Coronary artery (tissue), 2 donors: Measurements from ENCODE around the gene CENPVL2.
"Not testable (repeated sequence)": the region's sequence is repeated elsewhere in the genome, so short reads cannot be mapped to it uniquely, and the experiment has no call there.

Experiments used
- DNase-seq: peaks from one replicate; pipeline ENCODE4 v3.0.0-alpha.2; 2017; ENCODE audit warnings: low spot score
- H3K27ac ChIP-seq, 2 donors: fragments of 200-600 bp; sonication (generic); one replicate each; pipeline ENCODE4 v1.5.1; 2016 to 2019
- H3K4me3 ChIP-seq: fragments of 200-600 bp; sonication (generic); 2 replicates; pipeline ENCODE4 v1.5.1; 2016; ENCODE audit warnings: mild to moderate bottlenecking, moderate library complexity
- TF ChIP-seq, protein P1 (sequence below): fragments of 200-600 bp; sonication (generic); IDR thresholded peaks from one replicate; pipeline ENCODE4 v1.5.1; 2019; ENCODE audit warnings: antibody characterized with exemption

Gene CENPVL2

DNA sequence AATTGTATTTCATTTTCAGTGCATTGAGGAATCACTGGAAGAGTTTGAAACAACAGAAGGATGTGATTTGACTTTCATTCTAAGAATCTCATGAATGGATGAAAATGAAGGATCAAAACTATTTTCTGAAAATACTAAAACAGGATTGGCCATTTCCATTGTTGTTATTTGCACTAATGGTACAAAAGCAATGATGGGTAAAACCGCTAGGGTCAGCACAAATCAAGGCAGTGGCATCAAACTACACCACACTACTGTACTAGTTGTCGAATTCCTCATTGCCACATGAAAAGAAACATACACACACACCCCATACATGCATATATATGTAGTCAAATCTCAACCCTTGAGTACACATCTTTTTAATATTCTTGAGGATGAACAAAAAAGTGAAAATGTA is 39.3 kb downstream of the CENPVL2 start:
- Histone ChIP-seq H3K27ac (no peak overlapping the region), H3K4me3 (no peak overlapping the region)
- no peak for DNase-seq
- TF ChIP-seq, protein P1, sequence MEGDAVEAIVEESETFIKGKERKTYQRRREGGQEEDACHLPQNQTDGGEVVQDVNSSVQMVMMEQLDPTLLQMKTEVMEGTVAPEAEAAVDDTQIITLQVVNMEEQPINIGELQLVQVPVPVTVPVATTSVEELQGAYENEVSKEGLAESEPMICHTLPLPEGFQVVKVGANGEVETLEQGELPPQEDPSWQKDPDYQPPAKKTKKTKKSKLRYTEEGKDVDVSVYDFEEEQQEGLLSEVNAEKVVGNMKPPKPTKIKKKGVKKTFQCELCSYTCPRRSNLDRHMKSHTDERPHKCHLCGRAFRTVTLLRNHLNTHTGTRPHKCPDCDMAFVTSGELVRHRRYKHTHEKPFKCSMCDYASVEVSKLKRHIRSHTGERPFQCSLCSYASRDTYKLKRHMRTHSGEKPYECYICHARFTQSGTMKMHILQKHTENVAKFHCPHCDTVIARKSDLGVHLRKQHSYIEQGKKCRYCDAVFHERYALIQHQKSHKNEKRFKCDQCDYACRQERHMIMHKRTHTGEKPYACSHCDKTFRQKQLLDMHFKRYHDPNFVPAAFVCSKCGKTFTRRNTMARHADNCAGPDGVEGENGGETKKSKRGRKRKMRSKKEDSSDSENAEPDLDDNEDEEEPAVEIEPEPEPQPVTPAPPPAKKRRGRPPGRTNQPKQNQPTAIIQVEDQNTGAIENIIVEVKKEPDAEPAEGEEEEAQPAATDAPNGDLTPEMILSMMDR = no peak

- TF ChIP-seq, protein P1 = no peak
- H3K4me3 ChIP-seq = no peak overlapping the region
- no peak overlapping the region for H3K27ac ChIP-seq
- DNase-seq = no peak
Observed at GRCh38 chrX:51641421-51642021, 41.1 kb downstream of the CENPVL2 start.

DNA sequence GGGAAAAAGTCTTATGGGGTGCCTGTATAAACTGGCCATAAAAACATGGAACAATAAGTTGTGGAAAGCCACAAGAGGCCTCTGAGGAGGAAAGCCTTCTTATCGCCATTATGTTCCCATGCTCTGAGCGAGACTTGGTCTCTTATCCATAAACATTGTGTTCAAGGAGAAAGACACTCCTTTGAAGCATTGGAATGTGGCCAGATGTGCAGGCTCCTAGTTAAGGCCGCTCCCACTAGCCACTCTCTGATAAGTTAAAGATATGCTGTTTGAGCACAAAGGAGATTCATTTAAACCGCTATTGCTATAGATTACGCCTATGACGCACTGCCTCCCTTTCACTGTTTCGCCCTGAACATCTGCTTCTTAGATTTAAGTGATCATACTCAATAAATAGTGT is 46.1 kb downstream of the CENPVL2 start:
- not testable (repeated sequence) for DNase-seq, H3K27ac ChIP-seq, H3K4me3 ChIP-seq
